Trophoblast cell (in vitro differentiated cells and primary cell): ENCODE data around the gene SNX22.
"Not testable (repeated sequence)": the region's sequence is repeated elsewhere in the genome, so short reads cannot be mapped to it uniquely, and the experiment has no call there.

ENCODE experiments used
- DNase-seq, 2 donors: peaks; one replicate each; pipeline ENCODE4 v3.0.0-alpha.2; 2016
- H2AFZ ChIP-seq: 2 replicates; pipeline ENCODE4 v1.6.1; 2013; ENCODE audit warnings: low read length, moderate library complexity, mild to moderate bottlenecking; ENCODE audit not compliant: insufficient read depth, poor library complexity
- H2AK5ac ChIP-seq: 2 replicates; pipeline ENCODE4 v1.6.1; 2013; ENCODE audit warnings: mild to moderate bottlenecking, low read length
- H2BK120ac ChIP-seq: 2 replicates; pipeline ENCODE4 v1.6.1; 2013; ENCODE audit warnings: low read length, mild to moderate bottlenecking, moderate library complexity; ENCODE audit not compliant: insufficient read depth, poor library complexity
- H2BK12ac ChIP-seq: 2 replicates; pipeline ENCODE4 v1.6.1; 2013; ENCODE audit warnings: mild to moderate bottlenecking, low read length, moderate library complexity
- H2BK5ac ChIP-seq: 2 replicates; pipeline ENCODE4 v1.6.1; 2013; ENCODE audit warnings: low read length, low read depth, moderate library complexity, mild to moderate bottlenecking; ENCODE audit not compliant: poor library complexity
- H3K14ac ChIP-seq: 2 replicates; pipeline ENCODE4 v1.6.1; 2013; ENCODE audit warnings: mild to moderate bottlenecking, low read length
- H3K18ac ChIP-seq: 2 replicates; pipeline ENCODE4 v1.6.1; 2013; ENCODE audit warnings: mild to moderate bottlenecking, low read length
- H3K23ac ChIP-seq: 2 replicates; pipeline ENCODE4 v1.6.1; 2013; ENCODE audit warnings: low read length
- H3K27ac ChIP-seq: 2 replicates; pipeline ENCODE4 v1.5.1; 2013; ENCODE audit warnings: low read depth, mild to moderate bottlenecking, inconsistent platforms, low read length, moderate library complexity
- H3K27me3 ChIP-seq: 2 replicates; pipeline ENCODE4 v1.6.1; 2013; ENCODE audit warnings: inconsistent platforms, mild to moderate bottlenecking, low read length, moderate library complexity; ENCODE audit not compliant: insufficient read depth
- H3K36me3 ChIP-seq, 2 experiments: 1 replicate in 1 of 2; 2 replicates in 1 of 2; pipeline ENCODE4 v1.6.1; 2013; ENCODE audit warnings: low read length in 2 of 2, mild to moderate bottlenecking in 2 of 2, moderate library complexity in 1 of 2; ENCODE audit not compliant: insufficient read depth in 2 of 2, control insufficient read depth in 1 of 2
- H3K4ac ChIP-seq: 2 replicates; pipeline ENCODE4 v1.6.1; 2013; ENCODE audit warnings: low read depth, mild to moderate bottlenecking, low read length, moderate library complexity
- H3K4me1 ChIP-seq, 2 experiments: 1 replicate in 1 of 2; 2 replicates in 1 of 2; pipeline ENCODE4 v1.6.1; 2013; ENCODE audit warnings: low read length in 2 of 2, mild to moderate bottlenecking in 2 of 2, moderate library complexity in 1 of 2; ENCODE audit not compliant: insufficient read depth in 2 of 2, control insufficient read depth in 1 of 2
- H3K4me2 ChIP-seq: 2 replicates; pipeline ENCODE4 v1.6.1; 2013; ENCODE audit warnings: inconsistent platforms, mild to moderate bottlenecking, low read length, moderate library complexity
- H3K4me3 ChIP-seq: 2 replicates; pipeline ENCODE4 v1.5.1; 2013; ENCODE audit warnings: mild to moderate bottlenecking, low read depth, low read length, inconsistent platforms
- H3K79me1 ChIP-seq: one replicate; pipeline ENCODE4 v1.6.1; 2013; ENCODE audit warnings: low read length
- H3K79me2 ChIP-seq: 2 replicates; pipeline ENCODE4 v1.6.1; 2013; ENCODE audit warnings: low read length, mild to moderate bottlenecking; ENCODE audit not compliant: control insufficient read depth, insufficient read depth, poor library complexity
- H3K9ac ChIP-seq: 2 replicates; pipeline ENCODE4 v1.6.1; 2013; ENCODE audit warnings: mild to moderate bottlenecking, low read length
- H3K9me3 ChIP-seq: 2 replicates; pipeline ENCODE4 v1.6.1; 2013; ENCODE audit warnings: low read depth, mild to moderate bottlenecking, control low read depth, inconsistent platforms, low read length; ENCODE audit not compliant: insufficient read depth
- H4K12ac ChIP-seq: 2 replicates; pipeline ENCODE4 v1.6.1; 2013; ENCODE audit warnings: low read depth, mild to moderate bottlenecking, low read length, moderate library complexity
- H4K8ac ChIP-seq: 2 replicates; pipeline ENCODE4 v1.6.1; 2013; ENCODE audit warnings: low read depth, mild to moderate bottlenecking, low read length, moderate library complexity
- H4K91ac ChIP-seq: one replicate; pipeline ENCODE4 v1.6.1; 2013; ENCODE audit warnings: low read depth, mild to moderate bottlenecking, low read length, moderate library complexity
- WGBS: extraction: QIAGEN DNeasy Blood & Tissue Kit; methylation state at CpG from one replicate; pipeline ENCODE4 v1.1.7; 2013; ENCODE audit warnings: missing lambda C conversion rate; ENCODE audit not compliant: insufficient read length, insufficient coverage; ENCODE audit errors: extremely low coverage; 5-methylcytosine and 5-hydroxymethylcytosine counted together

The SNX22 gene

GRCh38 chr15:64112904-64113303 is 38.6 kb upstream of the SNX22 start:
- Histone ChIP-seq H3K79me1 (no peaks in the 10 kb centered on the region), H3K14ac (no peak overlapping the region), H3K4ac (no peak overlapping the region), H3K27ac (no peak overlapping the region), H3K4me3 (no peak overlapping the region), H2AFZ (no peak overlapping the region), H3K4me2 (no peak overlapping the region), H3K9me3 (no peaks in the 10 kb centered on the region), H3K23ac (no peak overlapping the region), H4K8ac (no peak overlapping the region), H3K9ac (no peak overlapping the region), H4K12ac (no peak overlapping the region), H4K91ac (no peak overlapping the region), H3K79me2 (no peaks in the 10 kb centered on the region), H3K4me1 (peaks cover 5% of the 10 kb centered on the region in 2 experiments), H3K18ac (no peak overlapping the region), H2BK5ac (no peak overlapping the region), H2AK5ac (no peak overlapping the region), H3K36me3 (peaks cover 8 to 11% of the 10 kb centered on the region in 2 experiments), H3K27me3 (no peaks in the 10 kb centered on the region), H2BK12ac (no peak overlapping the region), H2BK120ac (no peak overlapping the region)
- DNase-seq, result no peak
- WGBS, result no CpG with 5 or more reads among the region's 1 CpG

- Histone ChIP-seq H4K12ac (no peak overlapping the region), H3K4me1 (no peaks in the 10 kb centered on the region), H3K4ac (no peak overlapping the region), H4K91ac (no peak overlapping the region), H3K18ac (no peak overlapping the region), H2BK12ac (no peak overlapping the region), H3K4me3 (no peak overlapping the region), H2AK5ac (no peak overlapping the region), H4K8ac (no peak overlapping the region), H2BK120ac (no peak overlapping the region), H3K9ac (no peak overlapping the region), H3K14ac (no peak overlapping the region), H3K79me1 (no peaks in the 10 kb centered on the region), H3K79me2 (no peaks in the 10 kb centered on the region), H3K9me3 (no peaks in the 10 kb centered on the region), H3K27me3 (no peaks in the 10 kb centered on the region), H3K4me2 (no peak overlapping the region), H3K23ac (no peak overlapping the region), H2BK5ac (no peak overlapping the region), H2AFZ (no peak overlapping the region), H3K27ac (no peak overlapping the region), H3K36me3 (peaks cover 22% of the 10 kb centered on the region in 2 experiments)
- no CpG with 5 or more reads among the region's 5 CpGs for WGBS
- DNase-seq, result no peak
Measured at GRCh38 chr15:64117759-64118487, 33.6 kb upstream of the SNX22 start.

- H3K9me3 ChIP-seq, H3K27ac ChIP-seq, H3K4ac ChIP-seq, H3K79me2 ChIP-seq, H3K14ac ChIP-seq, DNase-seq, H4K12ac ChIP-seq, H3K23ac ChIP-seq, H3K4me1 ChIP-seq, H2AK5ac ChIP-seq, H3K4me3 ChIP-seq, H4K91ac ChIP-seq, H3K4me2 ChIP-seq, H2AFZ ChIP-seq, H3K27me3 ChIP-seq, H3K18ac ChIP-seq, H2BK120ac ChIP-seq, H3K79me1 ChIP-seq, H2BK5ac ChIP-seq, H4K8ac ChIP-seq, H3K9ac ChIP-seq, H2BK12ac ChIP-seq: not testable (repeated sequence)
- peaks cover 18 to 23% of the 10 kb centered on the region in 2 experiments for H3K36me3 ChIP-seq
- no CpG with 5 or more reads among the region's 2 CpGs for WGBS
Measured at GRCh38 chr15:64120322-64120721, 31.2 kb upstream of the SNX22 start.

GRCh38 chr15:64121614-64122013 is 29.9 kb upstream of the SNX22 start:
- H3K4me1 ChIP-seq, result no peaks in the 10 kb centered on the region
- H3K36me3 ChIP-seq, result peaks cover 16 to 28% of the 10 kb centered on the region in 2 experiments
- no peak overlapping the region for H3K9ac ChIP-seq
- no peak overlapping the region for H3K18ac ChIP-seq
- no peaks in the 10 kb centered on the region for H3K79me1 ChIP-seq
- no peak overlapping the region for H4K91ac ChIP-seq
- H2AFZ ChIP-seq, result no peak overlapping the region
- H4K12ac ChIP-seq, result no peak overlapping the region
- H3K4ac ChIP-seq, result no peak overlapping the region
- H3K4me3 ChIP-seq, result no peak overlapping the region
- H3K14ac ChIP-seq, result no peak overlapping the region
- no peak overlapping the region for H3K4me2 ChIP-seq
- H3K27me3 ChIP-seq, result no peaks in the 10 kb centered on the region
- no peak for DNase-seq
- no peak overlapping the region for H3K27ac ChIP-seq
- no CpG with 5 or more reads among the region's 4 CpGs for WGBS
- H2BK120ac ChIP-seq, result no peak overlapping the region
- no peaks in the 10 kb centered on the region for H3K79me2 ChIP-seq
- no peak overlapping the region for H2BK5ac ChIP-seq
- no peak overlapping the region for H4K8ac ChIP-seq
- no peak overlapping the region for H2BK12ac ChIP-seq
- H3K9me3 ChIP-seq, result no peaks in the 10 kb centered on the region
- H3K23ac ChIP-seq, result no peak overlapping the region
- no peak overlapping the region for H2AK5ac ChIP-seq
